PC-3 (cell line): ENCODE measurements around the gene AMMECR1L. TPM values are rescaled to one million over a fixed set of nuclear protein-coding genes. Genes with fewer than 3 reads are reported as not detected.
"Not testable (repeated sequence)": the region's sequence is repeated elsewhere in the genome, so short reads cannot be mapped to it uniquely, and the experiment has no call there.

Source experiments
- ATAC-seq: fragments of 200-7000 bp; cut with Tn5 transposase; 2 replicates; pipeline ENCODE4 v1.9.1; 2020; ENCODE audit warnings: mild to moderate bottlenecking, moderate library complexity
- BruUV-seq: library from RNA; stranded (reverse); fragments of 400-500 nt; replicated peaks from 2 replicates; lab custom pipeline; 2021; lab: Mats Ljungman, UMichigan
- CTCF ChIA-PET: fragments of 300-600 bp; sonication (Branson Sonifier 250); formaldehyde crosslinking; loops from one replicate; lab custom pipeline; 2022; ENCODE audit warnings: antibody characterized with exemption; lab: Charles Lee
- POLR2A ChIA-PET: fragments of 300-600 bp; sonication (Branson Sonifier 250); formaldehyde crosslinking; loops from one replicate; lab custom pipeline; 2022; ENCODE audit warnings: antibody characterized with exemption; ENCODE audit not compliant: unreplicated experiment; lab: Charles Lee
- DNase-seq: peaks from one replicate; pipeline ENCODE4 v3.0.0-alpha.2; 2015
- H2AFZ ChIP-seq: fragments of 300-600 bp; sonication (generic); 2 replicates; pipeline ENCODE4 v1.6.0; 2016; ENCODE audit warnings: antibody characterized with exemption, low read length
- H3F3A ChIP-seq: fragments of 300-600 bp; sonication (generic); one replicate; pipeline ENCODE4 v1.6.0; 2017; ENCODE audit warnings: antibody characterized with exemption, low read length, control low read depth, mild to moderate bottlenecking; ENCODE audit not compliant: unreplicated experiment
- H3K27ac ChIP-seq: fragments of 300-600 bp; sonication (generic); 2 replicates; pipeline ENCODE4 v1.5.1; 2016; ENCODE audit warnings: mild to moderate bottlenecking, low read length
- H3K27me3 ChIP-seq: fragments of 300-600 bp; sonication (generic); 2 replicates; pipeline ENCODE4 v1.6.1; 2016; ENCODE audit warnings: low read length, mixed read lengths
- H3K36me3 ChIP-seq: fragments of 300-600 bp; sonication (generic); 2 replicates; pipeline ENCODE4 v1.6.1; 2016; ENCODE audit warnings: low read depth, mixed run types, low read length, mixed read lengths
- H3K4me1 ChIP-seq: fragments of 300-600 bp; sonication (generic); 2 replicates; pipeline ENCODE4 v1.5.1; 2016; ENCODE audit warnings: low read length; ENCODE audit not compliant: insufficient read depth
- H3K4me2 ChIP-seq: fragments of 300-600 bp; sonication (generic); 2 replicates; pipeline ENCODE4 v1.6.0; 2016; ENCODE audit warnings: low read length
- H3K4me3 ChIP-seq: fragments of 300-600 bp; sonication (generic); 2 replicates; pipeline ENCODE4 v1.5.1; 2016; ENCODE audit warnings: mild to moderate bottlenecking, low read length, mixed read lengths
- H3K79me2 ChIP-seq: fragments of 300-600 bp; sonication (generic); 2 replicates; pipeline ENCODE4 v1.6.1; 2017; ENCODE audit warnings: low read length, mixed read lengths
- H3K9ac ChIP-seq: fragments of 300-600 bp; sonication (generic); 2 replicates; pipeline ENCODE4 v1.6.0; 2016; ENCODE audit warnings: mild to moderate bottlenecking, low read length
- H3K9me2 ChIP-seq: fragments of 300-600 bp; sonication (generic); replicated peaks from 2 replicates; pipeline ENCODE4 v1.6.1; 2016; ENCODE audit warnings: mixed run types, low read length, mixed read lengths
- H3K9me3 ChIP-seq: fragments of 300-600 bp; sonication (generic); 2 replicates; pipeline ENCODE4 v1.6.1; 2016; ENCODE audit warnings: low read length, mixed read lengths
- H4K20me1 ChIP-seq: fragments of 300-600 bp; sonication (generic); 2 replicates; pipeline ENCODE4 v1.6.1; 2016; ENCODE audit warnings: low read length, mixed read lengths
- CTCF ChIP-seq: fragments of 300-600 bp; sonication (generic); conservative IDR thresholded peaks from 2 replicates; pipeline ENCODE4 v1.5.1; 2017; ENCODE audit warnings: antibody characterized with exemption, low read depth, mild to moderate bottlenecking, low read length
- EZH2 ChIP-seq: fragments of 300-600 bp; sonication (generic); IDR thresholded peaks from one replicate; pipeline ENCODE4 v1.6.1; 2017; ENCODE audit warnings: antibody characterized with exemption, mild to moderate bottlenecking, low read length; ENCODE audit not compliant: unreplicated experiment
- EZH2phosphoT487 ChIP-seq: fragments of 300-600 bp; sonication (generic); IDR thresholded peaks from 2 replicates; pipeline ENCODE4 v1.6.1; 2018; ENCODE audit warnings: mild to moderate bottlenecking, antibody characterized with exemption, low read length, borderline replicate concordance
- intact Hi-C: fragments of 100-400 bp; cut with micrococcal nuclease; formaldehyde crosslinking; loops from 2 replicates; pipeline ENCODE4 v1.9.0; 2023
- total RNA-seq: library from RNA; depleted of rRNA; stranded (reverse); fragments of >200 nt; gene quantifications from 2 replicates; pipeline ENCODE4 v1.2.3, GENCODE V29; 2014

The AMMECR1L gene
- total RNA-seq, 1 experiment from 2014 or later: 10.9 TPM

DNA sequence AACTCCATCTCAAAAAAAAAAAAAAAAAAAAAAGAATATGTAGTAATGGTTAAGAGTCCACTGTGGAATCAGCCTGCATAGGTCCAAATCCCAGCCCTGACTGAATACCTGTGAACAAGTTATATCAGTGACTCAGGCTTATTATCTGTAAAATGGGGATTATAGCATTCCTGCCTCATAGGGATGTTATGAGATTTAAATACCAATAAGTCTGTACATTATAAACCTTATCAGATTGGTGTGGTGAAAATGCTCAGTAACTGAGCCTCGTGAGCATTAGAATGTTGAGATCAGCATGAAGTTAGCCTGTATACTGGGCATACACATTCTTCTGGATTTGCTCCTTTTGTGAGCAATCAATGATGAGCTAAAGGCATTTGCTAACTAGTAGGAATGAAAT is 3.0 kb upstream of the AMMECR1L start:
- intact Hi-C loops: loop anchor here (10.0 kb wide), 2 partner anchors 136 to 206 kb away; partner anchors contain the start of genes SAP130 and UGGT1
- Histone ChIP-seq H3F3A (no peaks in the 10 kb centered on the region), H3K4me1 (peaks cover 28% of the 10 kb centered on the region), H4K20me1 (peaks cover 5% of the 10 kb centered on the region; the same call in 1 of the 2 replicates), H3K27ac (no peak overlapping the region), H3K9ac (no peak overlapping the region), H3K4me3 (no peak overlapping the region), H3K27me3 (no peaks in the 10 kb centered on the region), H3K9me3 (no peaks in the 10 kb centered on the region), H3K4me2 (no peak overlapping the region), H3K36me3 (peaks cover 2% of the 10 kb centered on the region; the same call in 1 of the 2 replicates), H3K79me2 (peaks cover 26% of the 10 kb centered on the region), H2AFZ (no peak overlapping the region), H3K9me2 (no peaks in the 10 kb centered on the region)
- DNase-seq (no peak), ATAC-seq (no peak)
- no peak for TF ChIP-seq EZH2phosphoT487
- no peak for TF ChIP-seq EZH2
- ChIA-PET CTCF (no interaction called here), POLR2A (no interaction called here)
- no TSS peak for BruUV-seq

GRCh38 chr2:127887776-127888130 is 2.0 kb upstream of the AMMECR1L start:
- peaks cover 9% of the 10 kb centered on the region; the same call in 1 of the 2 replicates for H4K20me1 ChIP-seq
- no peaks in the 10 kb centered on the region for H3F3A ChIP-seq
- H3K4me2 ChIP-seq: peak overlapping the region; percentile 92
- H3K79me2 ChIP-seq: peaks cover 36% of the 10 kb centered on the region
- TF ChIP-seq EZH2 (no peak), CTCF (no peak), EZH2phosphoT487 (no peak)
- CTCF ChIA-PET: no interaction called here
- H2AFZ ChIP-seq: no peak overlapping the region
- H3K9ac ChIP-seq: peak overlapping the region; percentile 73; the same call in 1 of the 2 replicates
- H3K4me3 ChIP-seq: peak overlapping the region; percentile 67; the same call in 1 of the 2 replicates
- H3K4me1 ChIP-seq: peaks cover 31% of the 10 kb centered on the region
- POLR2A ChIA-PET: no interaction called here
- no peaks in the 10 kb centered on the region for H3K9me2 ChIP-seq
- H3K27ac ChIP-seq: no peak overlapping the region
- peaks cover 10% of the 10 kb centered on the region; the same call in 1 of the 2 replicates for H3K36me3 ChIP-seq
- ATAC-seq (no peak), DNase-seq (no peak)
- H3K9me3 ChIP-seq: no peaks in the 10 kb centered on the region
- intact Hi-C loops: loop anchor here (10.0 kb wide), 2 partner anchors 137 to 207 kb away; partner anchors contain the start of genes SAP130 and UGGT1
- no peaks in the 10 kb centered on the region for H3K27me3 ChIP-seq
- BruUV-seq: no TSS peak

GRCh38 chr2:127887082-127887775 is 1.5 kb upstream of the AMMECR1L start:
- no peak for TF ChIP-seq EZH2phosphoT487
- TF ChIP-seq CTCF: no peak
- no peak for TF ChIP-seq EZH2
- Histone ChIP-seq H3K4me1 (peaks cover 31% of the 10 kb centered on the region), H4K20me1 (peaks cover 14% of the 10 kb centered on the region; the same call in 1 of the 2 replicates), H3K4me2 (peak overlapping the region; percentile 92), H3K9me2 (no peaks in the 10 kb centered on the region), H3K9me3 (no peaks in the 10 kb centered on the region), H3K27me3 (no peaks in the 10 kb centered on the region), H3K79me2 (peaks cover 41% of the 10 kb centered on the region), H3K36me3 (peaks cover 16% of the 10 kb centered on the region; the same call in 1 of the 2 replicates), H3K9ac (peak overlapping the region; percentile 73), H3F3A (no peaks in the 10 kb centered on the region), H3K4me3 (peak overlapping the region; percentile 67), H3K27ac (no peak overlapping the region), H2AFZ (no peak overlapping the region)
- no TSS peak for BruUV-seq
- POLR2A ChIA-PET: no interaction called here
- intact Hi-C loops: loop anchor here (10.0 kb wide), 2 partner anchors 138 to 208 kb away; partner anchors contain the start of genes SAP130 and UGGT1
- CTCF ChIA-PET: no interaction called here
- ATAC-seq (no peak), DNase-seq (no peak)

DNA sequence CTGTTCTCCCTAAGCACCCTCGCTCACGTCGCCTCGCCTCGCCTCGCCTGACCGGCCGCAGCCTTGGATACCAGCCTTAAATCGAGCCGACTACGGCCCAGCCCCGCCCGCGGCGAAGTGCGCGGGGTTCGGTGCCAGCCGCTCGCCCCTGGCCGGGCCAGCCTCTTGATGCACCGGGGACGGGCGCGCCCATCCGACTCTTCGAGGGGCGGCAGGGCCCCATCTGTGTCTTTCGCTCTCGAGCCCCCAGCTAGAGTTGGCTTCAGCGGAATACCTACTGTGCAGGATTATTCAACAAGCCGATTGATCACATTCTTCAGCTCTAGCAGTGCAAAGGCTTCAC is 808 bp upstream of the AMMECR1L start:
- intact Hi-C loops: loop anchor here (10.0 kb wide), 2 partner anchors 138 to 208 kb away; partner anchors contain the start of genes SAP130 and UGGT1
- Histone ChIP-seq H3K4me1 (peaks cover 31% of the 10 kb centered on the region), H2AFZ (peak overlapping the region; percentile 54; the same call in 1 of the 2 replicates), H3K36me3 (peaks cover 22% of the 10 kb centered on the region; the same call in 1 of the 2 replicates), H3K27ac (peak overlapping the region; percentile 46), H4K20me1 (peaks cover 20% of the 10 kb centered on the region; the same call in 1 of the 2 replicates), H3K9ac (peak overlapping the region; percentile 73), H3K4me3 (peak overlapping the region; percentile 67), H3K79me2 (peaks cover 47% of the 10 kb centered on the region), H3K4me2 (peak overlapping the region; percentile 68)
- POLR2A ChIA-PET, H3K9me2 ChIP-seq, DNase-seq, H3K27me3 ChIP-seq, CTCF ChIA-PET, H3F3A ChIP-seq, H3K9me3 ChIP-seq: not testable (repeated sequence)
- ATAC-seq: peak; percentile 12
- BruUV-seq: TSS peak; percentile 57
